Colon (tissue), 2 donors: Measurements from ENCODE around the gene SLC35F3.
"Not testable (repeated sequence)": the region's sequence is repeated elsewhere in the genome, so short reads cannot be mapped to it uniquely, and the experiment has no call there.

Source experiments
- FAIRE-seq: peaks from 2 replicates; lab custom pipeline; 2012; peaks lifted over from hg19 to GRCh38; lab: Jason Lieb, UNC
- donor health status: control.
- donor health status: control.

Gene SLC35F3

GRCh38 chr1:234107416-234108021, 203.0 kb downstream of the SLC35F3 start:
- no peak for FAIRE-seq

- no peak for FAIRE-seq
These were observed 204.4 kb downstream of the SLC35F3 start for GRCh38 chr1:234108921-234109320.

- FAIRE-seq: no peak
These were observed 205.4 kb downstream of the SLC35F3 start for GRCh38 chr1:234109840-234110239.

- FAIRE-seq: no peak
These were observed 207.1 kb downstream of the SLC35F3 start for GRCh38 chr1:234111458-234112142.

GRCh38 chr1:234114648-234115307, 210.3 kb downstream of the SLC35F3 start:
- FAIRE-seq: no peak

- FAIRE-seq: no peak
These were observed 214.4 kb downstream of the SLC35F3 start for GRCh38 chr1:234118911-234119310.

- FAIRE-seq: no peak
These were observed 215.0 kb downstream of the SLC35F3 start for GRCh38 chr1:234119431-234119830.

GRCh38 chr1:234120327-234120944, 216.0 kb downstream of the SLC35F3 start:
- FAIRE-seq: no peak

GRCh38 chr1:234121659-234122058, 217.2 kb downstream of the SLC35F3 start:
- not testable (repeated sequence) for FAIRE-seq

- FAIRE-seq: not testable (repeated sequence)
These were observed 218.1 kb downstream of the SLC35F3 start for GRCh38 chr1:234122571-234122970.

GRCh38 chr1:234123867-234124266, 219.4 kb downstream of the SLC35F3 start:
- FAIRE-seq: no peak

- FAIRE-seq: no peak
These were observed 220.8 kb downstream of the SLC35F3 start for GRCh38 chr1:234125283-234125682.

GRCh38 chr1:234125714-234126113, 221.2 kb downstream of the SLC35F3 start:
- FAIRE-seq: no peak

GRCh38 chr1:234127026-234127671, 222.7 kb downstream of the SLC35F3 start:
- FAIRE-seq: no peak

- no peak for FAIRE-seq
These were observed 228.3 kb downstream of the SLC35F3 start for GRCh38 chr1:234132795-234133194.

GRCh38 chr1:234134878-234135277, 230.4 kb downstream of the SLC35F3 start:
- FAIRE-seq: no peak

GRCh38 chr1:234135501-234135900, 231.0 kb downstream of the SLC35F3 start:
- FAIRE-seq: no peak

- FAIRE-seq: no peak
These were observed 231.6 kb downstream of the SLC35F3 start for GRCh38 chr1:234136073-234136472.

- FAIRE-seq: no peak
These were observed 235.5 kb downstream of the SLC35F3 start for GRCh38 chr1:234139966-234140365.

- no peak for FAIRE-seq
These were observed 235.9 kb downstream of the SLC35F3 start for GRCh38 chr1:234140388-234140787.

GRCh38 chr1:234141006-234141405, 236.5 kb downstream of the SLC35F3 start:
- FAIRE-seq: no peak

- no peak for FAIRE-seq
These were observed 239.2 kb downstream of the SLC35F3 start for GRCh38 chr1:234143681-234144080.
